Measurements from ENCODE around the gene TIMP2. TPM values are rescaled to one million over a fixed set of nuclear protein-coding genes. Genes with fewer than 3 reads are reported as not detected.
"Not testable (repeated sequence)": the region's sequence is repeated elsewhere in the genome, so short reads cannot be mapped to it uniquely, and the experiment has no call there.

The TIMP2 gene
- polyA plus RNA-seq, 4 donors, result 166 to 194 (median 183) TPM

DNA sequence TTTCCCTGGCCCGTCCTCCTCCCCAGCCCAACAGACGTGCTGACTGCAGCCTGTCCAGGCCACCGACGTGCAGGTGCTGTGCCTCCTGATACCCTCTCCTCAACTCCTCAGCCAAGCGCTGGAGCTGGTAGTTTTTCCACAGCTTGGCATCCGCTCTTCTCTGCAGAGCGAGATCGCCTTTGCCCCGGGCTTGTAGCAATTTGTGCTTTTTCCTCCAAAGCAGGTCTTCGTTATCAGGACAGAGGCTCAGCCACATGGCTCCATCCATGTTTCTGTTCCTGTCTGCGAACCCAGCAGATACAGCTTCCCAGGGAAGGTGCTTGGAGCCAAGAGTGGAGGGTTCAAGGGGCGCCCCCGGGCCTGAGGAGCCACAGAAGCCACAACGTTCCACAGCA, 33.1 kb downstream of the TIMP2 start:
- no peak for DNase-seq (ENCODE audit: low read depth in 4 of 4, low spot score in 3 of 4)

DNA sequence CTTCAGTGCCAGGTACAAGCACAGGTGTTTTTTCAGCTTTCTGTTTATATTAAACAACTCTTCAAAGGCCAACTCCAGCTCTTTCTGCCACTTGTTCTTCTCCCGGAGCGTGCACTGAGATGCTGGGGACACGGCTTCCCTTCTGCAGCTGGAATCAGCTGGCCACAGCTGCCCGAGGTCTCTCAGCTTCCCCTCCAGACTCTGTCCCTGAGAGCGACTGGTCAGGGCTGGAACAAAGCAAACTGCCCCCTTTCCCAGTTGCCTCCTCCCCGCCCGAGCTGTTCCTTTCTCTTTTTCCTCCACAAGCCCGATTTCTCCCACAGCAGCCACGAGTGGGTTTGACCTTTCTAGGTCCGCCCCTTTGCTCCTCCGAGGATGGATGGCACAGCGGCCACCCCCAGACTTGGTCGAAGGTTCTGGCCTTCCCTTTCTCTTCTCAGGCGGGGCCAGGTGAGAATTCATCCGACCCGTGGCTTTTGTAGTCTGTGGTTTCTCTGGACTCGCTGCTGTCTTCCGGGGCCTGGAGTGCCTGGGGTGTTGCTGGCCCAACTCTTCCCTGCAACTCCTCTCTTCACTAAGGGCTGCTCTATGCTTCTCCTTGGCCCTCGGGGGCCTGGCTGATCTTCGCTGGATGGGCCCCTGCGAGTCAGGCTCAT, 33.7 kb downstream of the TIMP2 start:
- no peak for DNase-seq (ENCODE audit: low read depth in 4 of 4, low spot score in 3 of 4)

DNA sequence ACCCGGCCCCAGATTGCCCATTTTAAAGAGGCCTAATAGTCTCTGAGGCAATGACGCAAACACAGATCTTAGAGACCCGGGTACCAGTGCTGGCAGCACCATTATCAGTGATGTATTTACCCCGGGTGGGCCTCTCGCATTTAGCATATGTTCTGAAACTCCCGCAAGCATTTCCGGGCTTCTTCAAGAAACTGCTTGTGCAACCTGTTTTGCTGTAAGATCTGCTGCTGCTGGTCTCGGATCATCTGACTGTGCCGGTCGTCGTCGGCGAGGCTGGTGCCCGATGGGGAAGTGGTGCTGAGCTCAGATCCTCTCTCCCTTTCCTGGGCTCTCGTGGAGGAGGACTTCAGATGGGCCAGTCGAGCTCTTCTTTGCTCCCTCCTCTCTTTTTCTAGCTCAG, 34.7 kb downstream of the TIMP2 start:
- no peak for DNase-seq (ENCODE audit: low read depth in 4 of 4, low spot score in 3 of 4)

DNA sequence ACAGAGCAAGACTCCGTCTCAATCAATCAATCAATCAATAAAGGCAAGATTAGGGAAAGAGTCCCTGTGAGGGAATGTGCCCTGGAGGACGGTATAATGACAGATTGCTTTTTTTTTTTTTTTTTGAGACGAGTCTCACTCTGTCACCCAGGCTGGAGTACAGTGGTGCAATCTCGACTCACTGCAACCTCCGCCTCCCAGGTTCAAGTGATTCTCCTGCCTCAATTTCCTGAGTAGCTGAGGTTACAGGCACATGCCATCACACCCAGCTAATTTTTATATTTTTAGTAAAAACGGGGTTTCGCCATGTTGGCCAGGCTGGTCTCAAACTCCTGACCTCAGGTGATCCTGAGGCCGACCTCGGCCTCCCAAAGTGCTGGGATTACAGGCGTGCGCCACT, 35.1 kb downstream of the TIMP2 start:
- DNase-seq (ENCODE audit: low read depth in 4 of 4, low spot score in 3 of 4), result not testable (repeated sequence)

DNA sequence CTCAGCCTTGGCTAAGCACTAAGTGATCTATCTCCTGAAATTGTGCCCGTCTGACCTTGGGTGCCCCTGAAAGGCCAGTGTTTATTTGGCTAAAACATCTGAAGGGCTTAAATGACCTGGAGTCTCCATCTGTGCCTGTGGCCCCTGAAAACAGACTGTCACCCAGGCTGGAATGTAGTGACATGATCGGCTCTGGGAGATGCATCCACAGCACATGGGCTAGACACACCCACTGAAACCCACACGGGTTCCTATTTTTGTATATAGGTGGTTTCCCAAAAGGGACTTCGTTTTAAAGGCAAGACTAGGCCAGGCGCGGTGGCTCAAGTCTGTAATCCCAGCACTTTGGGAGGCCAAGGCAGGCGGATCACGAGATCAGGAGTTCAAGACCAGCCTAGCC, 35.7 kb downstream of the TIMP2 start:
- DNase-seq (ENCODE audit: low read depth in 4 of 4, low spot score in 3 of 4), result no peak

DNA sequence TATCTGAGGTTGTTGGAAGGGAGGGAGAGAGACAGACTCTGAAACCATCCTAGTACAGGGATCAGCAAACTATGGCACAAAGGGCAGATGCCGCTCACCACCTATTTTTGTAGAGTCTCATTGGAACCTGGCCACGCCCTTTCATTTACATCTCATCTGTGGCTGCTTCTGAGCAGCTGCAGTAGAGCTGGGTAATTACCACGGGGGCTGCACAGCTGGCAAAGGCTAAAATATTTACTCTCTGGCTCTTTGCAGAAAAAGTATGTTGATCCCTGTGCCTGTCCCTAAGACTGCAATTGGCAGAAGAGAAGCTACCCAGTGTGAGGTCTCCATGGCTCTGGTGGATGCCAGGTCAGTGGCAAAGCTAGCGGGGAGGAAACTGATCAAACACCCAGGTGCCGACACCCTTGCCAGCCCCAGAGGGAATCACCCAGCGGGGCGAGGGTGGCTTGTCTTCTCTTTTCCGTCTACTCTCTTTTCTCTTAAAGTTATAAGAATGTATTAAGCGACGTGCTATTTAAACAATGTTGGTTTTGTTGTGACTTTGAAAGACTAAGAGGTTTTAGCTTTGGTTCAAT, 36.2 kb downstream of the TIMP2 start:
- no peak for DNase-seq (ENCODE audit: low read depth in 4 of 4, low spot score in 3 of 4)

DNA sequence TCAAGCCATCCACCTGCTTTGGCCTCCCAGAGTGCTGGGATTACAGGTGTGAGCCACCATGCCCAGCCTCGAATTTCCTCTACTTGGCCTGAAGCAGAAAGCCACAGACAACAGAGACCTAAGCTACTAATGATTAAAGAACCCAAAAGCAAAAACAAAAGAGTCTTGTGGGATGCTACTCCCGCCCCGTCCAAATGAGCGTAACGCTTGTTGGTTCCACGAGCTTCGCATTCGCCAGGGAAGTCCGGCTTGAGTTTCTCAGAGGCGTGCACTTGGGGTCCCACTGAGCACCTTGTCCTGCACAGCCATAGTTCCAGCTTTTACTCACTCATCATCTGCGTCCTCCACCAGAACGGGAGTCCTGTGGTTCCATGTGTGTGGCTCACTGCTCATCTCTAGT, 38.2 kb downstream of the TIMP2 start:
- no peak for DNase-seq (ENCODE audit: low read depth in 4 of 4, low spot score in 3 of 4)

DNA sequence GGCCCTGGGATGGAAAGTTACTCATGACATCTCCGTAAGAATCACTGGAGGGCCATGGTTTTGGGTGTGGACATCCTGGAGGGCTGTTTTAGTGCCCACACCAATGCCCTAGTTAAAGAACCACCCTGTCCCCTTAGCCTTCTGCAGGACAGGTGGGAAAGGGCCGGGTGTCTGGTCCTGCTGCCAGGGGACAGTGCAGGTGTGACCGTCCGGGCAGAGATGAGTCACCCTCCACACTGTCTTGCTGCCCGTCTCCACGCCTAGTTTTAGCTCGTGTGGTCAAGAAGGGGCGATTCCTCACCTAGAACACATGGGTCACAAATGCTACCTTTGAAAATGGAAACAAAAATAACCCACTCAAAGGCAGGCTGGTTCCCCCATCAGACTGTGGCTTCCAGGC, 39.2 kb downstream of the TIMP2 start:
- no peak for DNase-seq (ENCODE audit: low read depth in 4 of 4, low spot score in 3 of 4)

DNA sequence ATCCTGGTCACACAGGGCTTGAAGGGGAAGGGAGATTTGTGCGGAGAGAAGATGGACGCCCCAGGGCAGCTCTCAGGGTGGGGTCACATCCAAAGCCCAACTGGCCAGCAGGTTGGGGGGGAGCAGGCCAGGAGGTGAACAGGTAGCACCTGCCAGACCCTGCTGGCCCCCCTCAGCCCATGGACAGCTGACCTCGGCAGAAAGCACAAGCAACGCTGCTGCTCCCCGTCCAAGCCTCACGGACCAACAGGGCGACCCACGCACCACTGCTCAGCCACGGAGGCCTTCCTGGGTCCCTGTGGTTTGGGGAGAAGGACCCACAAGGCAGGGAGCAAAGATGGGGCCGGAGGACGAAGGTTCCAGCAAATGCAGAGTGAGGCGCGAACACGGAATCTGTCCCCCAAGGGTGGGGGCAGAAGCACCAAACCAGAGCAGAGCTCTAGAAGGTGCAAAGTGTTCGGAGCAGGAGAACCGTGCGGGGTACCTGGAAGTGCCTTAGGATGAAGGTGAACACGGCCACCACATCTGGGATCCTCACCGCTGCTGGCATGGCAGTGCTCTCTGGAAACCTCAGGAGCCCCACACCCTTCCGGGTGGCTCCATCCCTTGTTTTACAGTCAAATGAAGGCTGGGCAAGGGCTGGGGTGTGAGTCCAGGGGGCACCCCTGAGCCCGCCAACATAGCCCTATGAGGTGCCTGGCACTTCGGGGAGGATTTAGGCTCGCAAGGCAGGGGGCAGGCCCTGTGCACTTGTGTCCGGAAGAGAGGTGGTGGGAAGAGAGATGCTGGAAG, 40.1 kb downstream of the TIMP2 start:
- DNase-seq (ENCODE audit: low read depth in 4 of 4, low spot score in 3 of 4), result no peak

DNA sequence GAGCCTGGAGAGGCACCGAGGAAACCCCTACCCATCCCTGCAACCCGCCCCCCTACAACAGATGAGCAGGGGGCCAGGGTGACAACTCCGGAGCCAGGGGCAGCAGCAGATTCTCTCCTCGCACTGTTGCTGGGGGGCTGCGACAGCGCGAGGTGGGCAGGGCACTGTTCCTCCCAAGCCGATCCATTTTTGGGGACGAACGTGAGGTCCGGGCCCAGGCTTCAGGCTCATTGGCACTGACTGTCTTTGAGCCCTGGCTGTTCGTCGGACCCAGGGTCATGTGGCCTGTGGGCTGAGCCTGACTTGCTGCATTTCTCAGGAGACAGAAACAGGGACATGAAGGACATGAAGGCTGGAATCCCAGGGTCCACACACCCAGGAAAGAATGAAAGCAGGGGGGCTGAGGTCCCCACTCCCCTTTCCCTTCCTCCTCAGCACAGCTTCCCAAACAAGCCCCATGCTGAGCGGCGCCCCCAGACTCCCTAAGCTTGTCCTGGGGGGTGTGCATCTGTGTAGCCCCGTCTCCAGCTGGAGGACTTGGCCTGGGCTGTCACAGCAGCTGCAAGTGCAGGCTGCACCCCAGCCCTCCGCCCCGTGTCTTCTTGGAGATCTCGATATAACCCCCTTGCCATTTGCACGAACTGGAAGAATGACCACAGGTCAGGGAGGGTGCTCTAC, 40.9 kb downstream of the TIMP2 start:
- DNase-seq (ENCODE audit: low read depth in 4 of 4, low spot score in 3 of 4), result no peak

DNA sequence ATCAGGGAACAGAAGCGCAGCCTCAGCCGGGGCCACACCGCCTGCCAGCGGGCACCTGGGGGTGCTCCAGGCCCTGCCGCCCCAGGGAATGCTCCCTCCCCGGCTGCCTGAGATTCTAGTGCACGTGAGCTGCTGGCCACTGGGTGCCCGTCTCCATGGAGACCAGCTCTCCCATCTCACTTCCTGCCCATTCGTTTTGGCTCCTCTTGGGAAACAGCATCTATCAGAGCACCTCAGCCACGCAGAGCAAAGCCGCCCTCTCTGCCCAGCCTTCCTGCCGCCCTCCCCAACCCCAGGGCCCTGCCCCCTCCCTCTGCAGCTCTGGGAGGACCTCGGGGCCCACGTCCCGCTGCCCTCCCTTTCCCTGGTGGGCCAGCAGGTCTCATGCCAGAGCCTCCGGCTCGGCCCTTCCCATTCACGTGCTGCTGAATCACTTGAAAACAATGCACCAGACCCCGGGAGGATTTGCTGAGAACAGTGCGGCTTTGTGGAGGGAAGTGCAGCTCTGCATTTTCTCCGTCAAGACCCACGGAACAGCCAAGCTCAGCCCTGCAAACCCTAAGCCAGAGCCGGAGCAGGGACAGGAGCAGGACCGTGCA, 41.6 kb downstream of the TIMP2 start:
- no peak for DNase-seq (ENCODE audit: low read depth in 4 of 4, low spot score in 3 of 4)

DNA sequence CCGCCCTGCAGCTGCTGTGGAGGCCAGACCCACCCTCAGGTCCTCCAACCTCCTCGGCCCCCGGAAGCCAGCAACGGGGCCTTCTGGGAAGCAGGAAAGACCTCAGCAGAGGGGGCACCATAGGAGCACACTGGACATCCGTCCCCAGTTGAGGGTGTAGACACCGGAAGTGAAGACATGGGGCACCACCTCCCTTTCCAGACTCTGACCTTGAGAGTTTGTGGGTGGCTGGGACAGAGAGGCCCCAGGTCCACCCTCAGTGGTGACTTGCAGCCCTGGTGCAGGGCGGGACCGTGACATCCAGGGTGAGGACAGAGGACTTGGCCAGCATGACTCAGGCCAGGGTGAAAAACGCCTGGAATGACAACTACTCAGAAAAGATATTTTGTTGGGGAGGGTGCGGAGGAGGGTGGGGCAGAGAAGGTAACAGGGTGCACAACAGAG, 42.1 kb downstream of the TIMP2 start:
- DNase-seq (ENCODE audit: low read depth in 4 of 4, low spot score in 3 of 4), result no peak

DNA sequence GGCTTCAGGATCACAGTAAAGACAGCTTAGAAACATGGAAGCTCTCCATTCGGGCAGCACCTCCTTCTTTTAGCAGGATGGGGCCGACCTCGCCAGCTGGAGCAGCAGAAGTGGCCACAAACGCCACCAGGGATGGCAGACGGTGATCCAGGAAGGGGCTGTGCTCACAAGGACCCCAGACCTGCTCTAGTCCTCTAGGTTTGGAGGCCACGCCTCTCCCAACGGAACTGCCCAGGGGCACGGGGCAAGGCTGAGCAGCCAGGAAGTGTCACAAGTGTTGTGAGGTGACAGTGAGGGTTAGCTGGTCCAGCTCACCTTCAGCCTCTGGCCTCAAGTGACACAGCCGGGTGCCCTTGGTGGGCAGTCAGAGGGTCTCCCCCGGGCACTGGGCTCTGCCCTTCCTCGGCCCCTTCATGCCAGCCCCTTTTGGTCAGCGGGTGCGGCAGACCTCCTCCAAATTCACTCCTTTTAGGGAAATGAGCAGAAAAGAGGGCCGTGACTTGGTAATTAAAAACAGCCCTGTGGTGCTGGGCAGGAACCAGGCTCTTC, 42.6 kb downstream of the TIMP2 start:
- no peak for DNase-seq (ENCODE audit: low read depth in 4 of 4, low spot score in 3 of 4)

DNA sequence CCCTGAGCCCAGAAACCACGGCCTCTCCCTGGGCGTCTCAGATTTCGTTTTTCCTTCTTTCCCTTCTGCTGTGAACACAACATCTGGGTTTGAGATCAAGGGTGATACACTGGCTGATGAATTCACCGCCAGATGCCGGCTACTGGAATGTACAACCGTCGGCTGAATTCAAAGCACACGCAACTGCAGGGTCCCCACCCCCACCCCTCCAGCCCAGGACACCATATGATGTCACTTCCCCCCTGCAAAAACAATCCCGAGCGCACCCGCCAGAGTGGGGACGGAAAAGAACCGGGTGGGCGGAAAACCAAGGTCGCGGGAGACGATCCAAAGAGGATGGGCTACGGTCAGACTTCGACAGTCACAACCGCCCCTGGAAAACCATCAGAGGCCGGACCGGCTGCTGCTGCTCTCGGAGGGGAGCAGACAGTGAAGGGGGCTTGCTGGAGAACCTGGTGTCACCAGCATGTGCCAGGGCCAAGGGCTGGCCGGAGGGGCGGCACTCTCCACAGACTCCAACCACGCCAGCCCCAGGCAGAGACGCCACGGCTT, 45.5 kb downstream of the TIMP2 start:
- DNase-seq (ENCODE audit: low read depth in 4 of 4, low spot score in 3 of 4), result peak in 3 of 4 donors; percentile 54 to 72 (median 70)

DNA sequence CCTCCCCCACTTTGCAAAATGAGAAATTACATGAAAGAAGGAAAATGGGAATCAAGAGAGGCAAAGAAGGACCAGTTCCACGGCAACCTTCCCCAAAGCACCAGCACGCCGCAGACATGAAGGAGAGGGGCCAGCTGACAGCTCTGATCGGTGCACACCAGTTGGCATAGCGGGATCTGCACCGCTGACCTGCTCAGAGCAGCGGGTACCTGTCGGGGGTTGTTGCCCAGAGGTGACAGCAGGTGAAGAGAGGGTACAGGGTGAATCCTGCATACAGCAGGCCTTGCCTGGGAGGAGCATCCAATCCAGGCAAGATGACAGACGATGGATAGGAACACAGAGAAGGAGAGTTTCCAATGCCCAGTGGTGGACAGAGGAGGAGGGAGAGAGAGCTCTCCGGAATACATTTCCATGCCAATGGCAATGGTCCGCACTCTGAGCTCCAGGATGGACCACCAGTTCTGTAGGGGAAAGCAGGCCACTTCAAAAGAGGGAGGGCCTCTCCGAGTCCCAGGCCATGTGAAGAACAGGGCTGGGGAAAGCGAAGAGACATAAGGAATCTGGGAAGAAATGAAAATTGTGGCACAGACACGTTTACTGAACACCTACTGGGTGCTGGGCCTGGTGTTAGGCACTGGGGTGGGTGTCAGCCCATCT, 46.2 kb downstream of the TIMP2 start:
- no peak for DNase-seq (ENCODE audit: low read depth in 4 of 4, low spot score in 3 of 4)

DNA sequence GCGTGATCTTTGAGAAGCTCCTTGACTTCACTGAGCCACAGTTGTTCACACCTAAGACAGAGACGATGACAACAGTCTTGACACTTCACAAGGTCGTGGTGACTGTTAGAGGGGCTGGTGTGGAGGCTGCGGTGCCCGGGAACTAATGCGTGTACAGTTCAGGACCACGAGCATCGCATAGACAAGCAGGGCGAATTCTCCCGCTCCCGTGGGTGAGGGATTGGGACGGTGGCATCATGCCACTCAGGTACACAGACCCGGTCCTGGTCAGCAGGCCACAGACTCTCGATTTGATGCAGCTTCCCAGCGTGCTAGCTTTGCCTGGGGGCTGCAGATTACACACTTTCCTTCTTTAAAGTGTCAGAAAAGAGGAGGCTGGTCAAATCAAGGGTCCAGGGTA, 46.9 kb downstream of the TIMP2 start:
- DNase-seq (ENCODE audit: low read depth in 4 of 4, low spot score in 3 of 4), result no peak

DNA sequence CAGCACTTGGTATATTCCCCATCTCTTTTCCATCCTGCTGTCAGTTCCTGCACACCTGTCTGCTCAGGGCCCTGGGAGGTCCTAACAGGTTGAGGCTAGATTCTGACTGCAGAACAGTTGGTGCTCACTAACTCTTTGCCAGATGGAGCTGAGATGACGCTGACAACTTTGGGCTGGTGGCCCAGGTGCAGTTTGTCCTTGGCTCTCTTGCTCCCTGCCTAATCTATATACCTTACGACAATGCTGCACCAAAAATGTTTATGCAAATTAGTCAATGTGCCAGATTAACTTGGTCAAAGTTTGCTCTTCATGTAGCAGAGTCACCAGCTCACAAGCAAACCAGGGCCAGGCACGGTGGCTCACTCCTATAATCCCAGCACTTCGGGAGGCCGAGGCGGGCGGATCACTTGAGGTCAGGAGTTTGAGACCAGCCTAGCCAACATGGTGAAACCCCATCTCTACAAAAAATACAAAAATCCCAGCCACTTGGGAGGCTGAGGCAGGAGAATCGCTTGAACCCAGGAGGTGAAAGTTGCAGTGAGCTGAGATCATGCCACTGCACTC, 48.2 kb downstream of the TIMP2 start:
- not testable (repeated sequence) for DNase-seq (ENCODE audit: low read depth in 4 of 4, low spot score in 3 of 4)

DNA sequence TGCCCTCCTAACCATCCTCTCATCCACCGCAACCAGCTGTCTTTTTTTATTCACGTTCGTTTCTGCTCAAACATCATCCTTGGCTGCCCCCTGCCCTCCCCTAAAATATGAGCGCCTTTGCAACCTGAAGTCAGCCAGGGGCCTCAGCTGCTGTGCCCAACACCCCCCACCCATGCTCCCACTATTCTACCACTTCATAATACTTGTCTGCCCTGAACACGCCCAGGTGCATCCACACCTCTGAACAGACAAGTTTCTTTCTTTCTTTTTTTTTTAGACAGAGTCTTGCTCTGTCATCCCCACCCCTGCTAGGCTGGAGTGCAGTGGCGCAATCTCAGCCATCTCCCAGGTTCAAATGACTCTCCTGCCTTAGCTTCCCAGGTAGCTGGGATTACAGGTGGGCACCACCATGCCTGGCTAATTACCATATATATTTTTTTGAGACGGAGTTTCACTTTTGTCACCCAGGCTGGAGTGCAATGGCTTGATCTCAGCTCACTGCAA, 49.0 kb downstream of the TIMP2 start:
- no peak for DNase-seq (ENCODE audit: low read depth in 4 of 4, low spot score in 3 of 4)

DNA sequence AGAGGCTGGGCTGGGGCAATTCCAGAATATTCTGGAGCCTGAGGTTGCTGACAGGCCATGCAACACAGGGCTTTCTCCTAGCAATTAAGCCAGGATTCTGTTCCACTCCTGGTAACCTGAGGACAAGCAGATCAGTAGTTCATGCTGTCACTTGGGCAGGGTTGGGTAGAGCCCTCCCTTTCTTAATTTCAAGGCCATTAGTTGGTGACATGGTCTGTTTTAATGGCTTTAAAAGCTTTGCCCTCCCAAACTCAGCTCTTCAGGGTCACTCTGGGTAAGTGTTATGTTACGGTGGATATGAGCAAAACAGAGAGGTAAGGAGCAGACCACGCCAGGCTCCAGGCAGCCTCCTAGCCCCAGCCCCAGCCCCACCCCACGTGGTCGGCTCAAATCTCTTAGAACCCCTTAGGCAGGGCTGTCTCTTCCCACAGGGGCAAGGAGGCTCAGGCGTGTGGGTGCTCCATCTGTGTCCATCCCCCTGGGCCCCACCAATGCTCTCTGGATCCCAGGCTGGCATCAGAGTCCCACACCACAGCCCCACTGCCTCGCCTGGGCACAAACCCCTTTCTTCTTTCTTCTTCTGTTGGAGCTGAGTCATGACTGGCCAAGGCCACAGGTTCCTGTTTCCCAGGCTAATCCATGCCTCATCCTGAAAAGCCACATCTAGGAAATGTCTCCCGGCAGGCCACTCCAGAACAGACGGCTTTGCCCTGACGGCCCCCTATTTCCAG, 49.7 kb downstream of the TIMP2 start:
- no peak for DNase-seq (ENCODE audit: low read depth in 4 of 4, low spot score in 3 of 4)

Data from right renal pelvis (tissue), 4 donors.